Ectodermal cell (in vitro differentiated cells): Measurements from ENCODE around the gene CAPN6. TPM values are rescaled to one million over a fixed set of nuclear protein-coding genes. Genes with fewer than 3 reads are reported as not detected.

Experiments
- H3K27ac ChIP-seq: 2 replicates; pipeline ENCODE4 v1.7.0; 2013; ENCODE audit warnings: mild to moderate bottlenecking, low read depth, low read length; ENCODE audit not compliant: insufficient read depth, poor library complexity, severe bottlenecking
- H3K27me3 ChIP-seq: 2 replicates; pipeline ENCODE4 v1.7.0; 2013; ENCODE audit warnings: mild to moderate bottlenecking, low read length; ENCODE audit not compliant: insufficient read depth, control insufficient read depth, poor library complexity, severe bottlenecking
- H3K36me3 ChIP-seq: one replicate; pipeline ENCODE4 v1.7.0; 2013; ENCODE audit warnings: low read length; ENCODE audit not compliant: control insufficient read depth, insufficient read depth
- H3K4me1 ChIP-seq: one replicate; pipeline ENCODE4 v1.7.0; 2013; ENCODE audit warnings: low read length; ENCODE audit not compliant: control insufficient read depth, insufficient read depth
- H3K4me3 ChIP-seq: 2 replicates; pipeline ENCODE4 v1.7.0; 2013; ENCODE audit warnings: low read depth, low read length, control low read depth; ENCODE audit not compliant: insufficient read depth
- H3K9me3 ChIP-seq: 2 replicates; pipeline ENCODE4 v1.7.0; 2013; ENCODE audit warnings: mild to moderate bottlenecking, low read length, moderate library complexity; ENCODE audit not compliant: control insufficient read depth
- WGBS, 2 experiments: methylation state at CpG; one replicate each; pipeline ENCODE4 v1.1.7; 2013; ENCODE audit warnings: missing lambda C conversion rate in 2 of 2; 5-methylcytosine and 5-hydroxymethylcytosine counted together
- polyA plus RNA-seq, 4 experiments: library from polyadenylated mRNA; stranded (reverse); fragments of 50-300 nt; gene quantifications; one replicate each; pipeline ENCODE4 v1.2.3, GENCODE V29; 2013

CAPN6 gene, protein sequence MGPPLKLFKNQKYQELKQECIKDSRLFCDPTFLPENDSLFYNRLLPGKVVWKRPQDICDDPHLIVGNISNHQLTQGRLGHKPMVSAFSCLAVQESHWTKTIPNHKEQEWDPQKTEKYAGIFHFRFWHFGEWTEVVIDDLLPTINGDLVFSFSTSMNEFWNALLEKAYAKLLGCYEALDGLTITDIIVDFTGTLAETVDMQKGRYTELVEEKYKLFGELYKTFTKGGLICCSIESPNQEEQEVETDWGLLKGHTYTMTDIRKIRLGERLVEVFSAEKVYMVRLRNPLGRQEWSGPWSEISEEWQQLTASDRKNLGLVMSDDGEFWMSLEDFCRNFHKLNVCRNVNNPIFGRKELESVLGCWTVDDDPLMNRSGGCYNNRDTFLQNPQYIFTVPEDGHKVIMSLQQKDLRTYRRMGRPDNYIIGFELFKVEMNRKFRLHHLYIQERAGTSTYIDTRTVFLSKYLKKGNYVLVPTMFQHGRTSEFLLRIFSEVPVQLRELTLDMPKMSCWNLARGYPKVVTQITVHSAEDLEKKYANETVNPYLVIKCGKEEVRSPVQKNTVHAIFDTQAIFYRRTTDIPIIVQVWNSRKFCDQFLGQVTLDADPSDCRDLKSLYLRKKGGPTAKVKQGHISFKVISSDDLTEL
- polyA plus RNA-seq (2013, experiment 1 of 4): 7.9 TPM
- polyA plus RNA-seq (2013, experiment 2 of 4): 13.1 TPM
- polyA plus RNA-seq (2013, experiment 3 of 4): 8.4 TPM
- 10.1 TPM for polyA plus RNA-seq (2013, experiment 4 of 4)

GRCh38 chrX:111270339-111270738 is at the start of gene CAPN6:
Gene CAPN6 (minus strand): TSS chrX:111270483. CDS start chrX:111263936, 6,547 bp downstream.
- Histone ChIP-seq H3K4me3 (no peak within 1 kb of the TSS), H3K4me1 (no peaks in the 10 kb centered on the region), H3K27ac (no peak within 1 kb of the TSS), H3K27me3 (no peaks in the 10 kb centered on the region), H3K9me3 (no peaks in the 10 kb centered on the region), H3K36me3 (no peaks in the 10 kb centered on the region)
- 62 to 73% methylated on average over 8 of the region's 8 CpGs for WGBS, 2 experiments

- Histone ChIP-seq H3K9me3 (no peaks in the 10 kb centered on the region), H3K36me3 (no peaks in the 10 kb centered on the region), H3K4me3 (no peak overlapping the region), H3K4me1 (no peaks in the 10 kb centered on the region), H3K27me3 (no peaks in the 10 kb centered on the region), H3K27ac (no peak overlapping the region)
- WGBS, 2 experiments: 78 to 81% methylated on average over 4 of the region's 4 CpGs
These were observed 49.2 kb upstream of the CAPN6 start for GRCh38 chrX:111319451-111319850.

- H3K4me1 ChIP-seq: no peaks in the 10 kb centered on the region
- no peaks in the 10 kb centered on the region for H3K36me3 ChIP-seq
- no peak overlapping the region for H3K27ac ChIP-seq
- no peaks in the 10 kb centered on the region for H3K9me3 ChIP-seq
- H3K4me3 ChIP-seq: no peak overlapping the region
- no peaks in the 10 kb centered on the region for H3K27me3 ChIP-seq
These were observed 48.6 kb upstream of the CAPN6 start for GRCh38 chrX:111318901-111319300.

DNA sequence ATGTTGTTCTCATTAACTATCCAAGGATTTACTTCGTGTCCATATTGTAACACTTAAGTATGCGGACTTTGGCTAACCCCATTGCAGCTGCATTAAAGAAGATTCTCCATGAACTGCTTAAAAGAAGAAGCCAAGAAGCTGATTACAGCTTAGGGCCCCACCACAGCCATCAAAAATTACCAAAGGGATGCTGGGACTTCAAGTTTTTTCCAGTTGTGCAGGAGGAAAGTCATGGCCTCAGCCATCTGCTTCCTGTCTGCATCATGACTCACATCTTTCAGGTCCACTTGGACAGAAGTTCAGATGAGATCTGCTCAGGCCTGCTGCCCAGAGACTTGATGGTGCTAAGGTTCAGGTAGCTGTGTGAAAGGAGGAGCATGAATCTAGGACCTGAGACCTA is 38.8 kb upstream of the CAPN6 start:
- Histone ChIP-seq H3K27me3 (no peaks in the 10 kb centered on the region), H3K4me1 (no peaks in the 10 kb centered on the region), H3K36me3 (no peaks in the 10 kb centered on the region), H3K4me3 (no peak overlapping the region), H3K27ac (no peak overlapping the region), H3K9me3 (no peaks in the 10 kb centered on the region)
- 97 to 100% methylated on average over 2 of the region's 2 CpGs for WGBS, 2 experiments

GRCh38 chrX:111308039-111308438 is 37.8 kb upstream of the CAPN6 start:
- WGBS, 2 experiments: 99 to 100% methylated on average over 1 to 3 of the region's 3 CpGs
- no peaks in the 10 kb centered on the region for H3K36me3 ChIP-seq
- no peak overlapping the region for H3K4me3 ChIP-seq
- no peaks in the 10 kb centered on the region for H3K9me3 ChIP-seq
- H3K27me3 ChIP-seq: no peaks in the 10 kb centered on the region
- H3K27ac ChIP-seq: no peak overlapping the region
- no peaks in the 10 kb centered on the region for H3K4me1 ChIP-seq

DNA sequence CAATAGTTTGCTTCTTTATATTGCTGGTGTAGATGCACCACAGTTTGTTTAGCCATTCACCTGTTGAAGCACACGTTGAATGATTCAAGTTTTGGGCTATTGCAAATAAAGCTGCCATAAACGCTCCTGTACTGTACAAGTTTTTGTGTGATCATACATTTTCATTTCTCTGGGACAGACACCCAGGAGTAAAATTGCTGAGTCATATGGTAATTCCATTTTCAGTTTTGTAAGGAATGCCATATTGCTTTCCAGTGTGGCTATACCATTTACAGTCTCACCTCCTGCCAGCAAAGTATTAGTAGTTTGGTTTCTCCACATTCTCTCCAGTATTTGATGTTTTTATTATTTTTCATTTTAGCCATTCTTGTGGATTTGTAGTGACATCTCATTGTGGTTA is 32.0 kb upstream of the CAPN6 start:
- Histone ChIP-seq H3K27ac (no peak overlapping the region), H3K9me3 (no peaks in the 10 kb centered on the region), H3K36me3 (no peaks in the 10 kb centered on the region), H3K4me1 (no peaks in the 10 kb centered on the region), H3K27me3 (no peaks in the 10 kb centered on the region), H3K4me3 (no peak overlapping the region)
- 75 to 91% methylated on average over 2 of the region's 2 CpGs for WGBS, 2 experiments

GRCh38 chrX:111288841-111289240 is 18.6 kb upstream of the CAPN6 start:
- H3K9me3 ChIP-seq: no peaks in the 10 kb centered on the region
- no peak overlapping the region for H3K4me3 ChIP-seq
- WGBS, 2 experiments: 90 to 93% methylated on average over 3 of the region's 3 CpGs
- no peak overlapping the region for H3K27ac ChIP-seq
- no peaks in the 10 kb centered on the region for H3K4me1 ChIP-seq
- no peaks in the 10 kb centered on the region for H3K36me3 ChIP-seq
- H3K27me3 ChIP-seq: no peaks in the 10 kb centered on the region

DNA sequence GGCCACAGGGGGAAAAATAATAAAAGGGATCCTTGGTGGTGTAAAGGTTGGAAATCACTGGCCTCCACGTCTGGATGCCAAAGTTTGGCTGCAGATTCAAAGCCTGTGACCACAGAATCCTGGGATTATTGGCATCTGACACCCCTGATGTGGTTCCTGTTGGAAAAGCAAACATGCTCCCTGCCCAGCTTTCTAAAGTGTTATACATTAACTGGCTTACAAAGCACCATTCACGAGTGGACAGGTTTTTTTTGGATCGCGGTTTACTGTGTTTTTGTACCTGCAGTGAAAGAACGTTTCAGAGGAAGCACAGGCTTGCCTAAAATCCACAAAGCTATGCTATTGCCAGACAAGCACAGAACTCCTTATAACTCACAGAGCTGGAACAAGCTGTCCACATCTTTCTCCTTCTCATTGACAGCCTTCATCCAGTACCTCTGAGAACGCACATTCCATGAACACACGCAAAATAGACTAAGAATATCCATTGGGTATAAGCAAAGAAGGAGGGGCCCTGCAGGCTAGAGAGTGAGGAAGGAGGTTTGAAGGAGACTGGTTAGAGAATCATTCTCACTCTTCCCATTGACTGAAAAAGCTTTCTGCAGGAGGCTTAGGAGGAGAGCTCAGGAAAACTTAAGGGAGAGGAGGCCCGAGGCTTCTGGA is 14.5 kb upstream of the CAPN6 start:
- no peaks in the 10 kb centered on the region for H3K27me3 ChIP-seq
- WGBS, 2 experiments: 82 to 83% methylated on average over 5 of the region's 8 CpGs

GRCh38 chrX:111283446-111283845 is 13.2 kb upstream of the CAPN6 start:
- Histone ChIP-seq H3K27me3 (no peaks in the 10 kb centered on the region), H3K9me3 (no peaks in the 10 kb centered on the region), H3K27ac (no peak overlapping the region), H3K4me1 (no peaks in the 10 kb centered on the region), H3K4me3 (no peak overlapping the region), H3K36me3 (no peaks in the 10 kb centered on the region)
- WGBS, 2 experiments: 94 to 100% methylated on average over 2 of the region's 2 CpGs

More for the DNA sequence above, 14.5 kb upstream of the CAPN6 start:
- H3K4me1 ChIP-seq: no peaks in the 10 kb centered on the region
- no peaks in the 10 kb centered on the region for H3K9me3 ChIP-seq
- H3K36me3 ChIP-seq: no peaks in the 10 kb centered on the region
- no peak overlapping the region for H3K27ac ChIP-seq
- no peak overlapping the region for H3K4me3 ChIP-seq

- Histone ChIP-seq H3K36me3 (no peaks in the 10 kb centered on the region), H3K27ac (no peak overlapping the region), H3K4me3 (no peak overlapping the region), H3K4me1 (no peaks in the 10 kb centered on the region), H3K27me3 (no peaks in the 10 kb centered on the region), H3K9me3 (no peaks in the 10 kb centered on the region)
- WGBS, 2 experiments: 95 to 100% methylated on average over 1 of the region's 1 CpG
These were observed 12.7 kb upstream of the CAPN6 start for GRCh38 chrX:111282991-111283390.
